ENCODE results near the gene SLC35C1.
"Not testable (repeated sequence)": the region's sequence is repeated elsewhere in the genome, so short reads cannot be mapped to it uniquely, and the experiment has no call there.

SLC35C1 gene

GRCh38 chr11:45791524-45791923, 13.4 kb upstream of the SLC35C1 start:
- no peak for DNase-seq

GRCh38 chr11:45794169-45794568, 10.8 kb upstream of the SLC35C1 start:
- no peak for DNase-seq

- DNase-seq, result no peak
Measured at GRCh38 chr11:45795379-45795778, 9.6 kb upstream of the SLC35C1 start.

- DNase-seq, result no peak
Measured at GRCh38 chr11:45796461-45796861, 8.5 kb upstream of the SLC35C1 start.

- DNase-seq, result no peak
Measured at GRCh38 chr11:45798793-45799441, 6.0 kb upstream of the SLC35C1 start.

GRCh38 chr11:45799562-45799961, 5.4 kb upstream of the SLC35C1 start:
- no peak for DNase-seq

- DNase-seq, result no peak
Measured at GRCh38 chr11:45800261-45800660, 4.7 kb upstream of the SLC35C1 start.

GRCh38 chr11:45801723-45802315, 3.1 kb upstream of the SLC35C1 start:
- DNase-seq, result no peak

- no peak for DNase-seq
Measured at GRCh38 chr11:45802531-45803317, 2.2 kb upstream of the SLC35C1 start.

GRCh38 chr11:45803971-45804760, 783 bp upstream of the SLC35C1 start:
- DNase-seq, result no peak

GRCh38 chr11:45805305-45806071, 539 bp downstream of the SLC35C1 start:
- DNase-seq, result no peak

GRCh38 chr11:45806072-45806933, 1.4 kb downstream of the SLC35C1 start:
- DNase-seq, result no peak

GRCh38 chr11:45806937-45807791, 2.2 kb downstream of the SLC35C1 start:
- no peak for DNase-seq

- no peak for DNase-seq
Measured at GRCh38 chr11:45807792-45808238, 2.9 kb downstream of the SLC35C1 start.

- DNase-seq, result not testable (repeated sequence)
Measured at GRCh38 chr11:45808427-45808826, 3.5 kb downstream of the SLC35C1 start.

GRCh38 chr11:45809456-45810395, 4.8 kb downstream of the SLC35C1 start:
- DNase-seq, result no peak

- no peak for DNase-seq
Measured at GRCh38 chr11:45810431-45811108, 5.6 kb downstream of the SLC35C1 start.

GRCh38 chr11:45811109-45811435, 6.1 kb downstream of the SLC35C1 start:
- DNase-seq, result no peak

Data from GF-D8 (cell line).